ENCODE results near the gene ARHGEF11. TPM values are rescaled to one million over a fixed set of nuclear protein-coding genes. Genes with fewer than 3 reads are reported as not detected.

ARHGEF11 gene
- total and polyA plus RNA-seq, 9 of the 15 experiments (the other 6 are each of a cell fraction or from before 2014, with no cell fraction given): 0.14 to 15.5 (median 9.0) TPM

- TF ChIP-seq PBX2 (CRISPR knock-in tag; IDR thresholded peaks at IDR 0.05; ENCODE audit: low read depth): no peak
- peak; percentile 65 for TF ChIP-seq PBX2 (tag; conservative IDR thresholded peaks at IDR 0.05; ENCODE audit: low read depth)
- 0 out of 4 replicates have a peak, but pooled peaks of 1 of the 2 experiments have one; percentile 69 for TF ChIP-seq MAZ (CRISPR knock-in tag; conservative IDR thresholded peaks at IDR 0.05 in 1 of 2, IDR thresholded peaks at IDR 0.05 in 1 of 2)
- no peak for TF ChIP-seq ZNF436 (CRISPR knock-in tag; IDR thresholded peaks at IDR 0.05)
- no peak for TF ChIP-seq EWSR1 (IDR thresholded peaks at IDR 0.05; ENCODE audit: borderline replicate concordance, low read depth, partially characterized antibody)
- 0 out of 2 replicates have a peak, but pooled peaks have one; percentile 6 for TF ChIP-seq ZNF175 (CRISPR knock-in tag; IDR thresholded peaks at IDR 0.05; ENCODE audit: low read depth)
- no peak for TF ChIP-seq HMG20B (CRISPR knock-in tag; IDR thresholded peaks at IDR 0.05)
- TF ChIP-seq EP400 (IDR thresholded peaks at IDR 0.05): no peak
- no peak for TF ChIP-seq SAFB2 (IDR thresholded peaks at IDR 0.05; ENCODE audit: borderline replicate concordance, low read depth, low read length, severe bottlenecking)
- TF ChIP-seq NFE2 (IDR thresholded peaks at IDR 0.05; ENCODE audit: low read depth): no peak
- TF ChIP-seq NR2C2 (CRISPR knock-in tag; IDR thresholded peaks at IDR 0.05): no peak
- no peak for TF ChIP-seq NR2C2 (tag; IDR thresholded peaks at IDR 0.05)
- TF ChIP-seq ZNF740 (CRISPR knock-in tag; IDR thresholded peaks at IDR 0.05): peak; percentile 81
- TF ChIP-seq ZNF740 (tag; IDR thresholded peaks at IDR 0.05): no peak
- TF ChIP-seq ATF3 (IDR thresholded peaks at IDR 0.05): peak; percentile 76
- no peak for TF ChIP-seq ATF3 (CRISPR knock-in tag; conservative IDR thresholded peaks at IDR 0.05)
- peak; percentile 80 for TF ChIP-seq POLR2G (IDR thresholded peaks at IDR 0.05; ENCODE audit: low read depth, low read length)
- TF ChIP-seq MCM3 (IDR thresholded peaks at IDR 0.05): no peak
- no peak for TF ChIP-seq GATAD2B (IDR thresholded peaks at IDR 0.05; ENCODE audit: borderline replicate concordance)
- no peak; the same call in 1 of the 2 replicates for TF ChIP-seq ETV1 (tag; conservative IDR thresholded peaks at IDR 0.05; ENCODE audit: low read depth)
- no peak for TF ChIP-seq KDM2B (CRISPR knock-in tag; IDR thresholded peaks at IDR 0.05)
- peak; percentile 20; the same call in 1 of the 2 replicates for TF ChIP-seq SPI1 (IDR thresholded peaks at IDR 0.05; ENCODE audit: borderline replicate concordance, low read depth, low read length)
- TF ChIP-seq ZNF311 (CRISPR knock-in tag; IDR thresholded peaks at IDR 0.05): no peak
Observed at GRCh38 chr1:156912861-156913808, 132.4 kb downstream of the ARHGEF11 start (continued).

Data from K562 (cell line).